ACC112 (cell line): ENCODE data around the gene TCIRG1.
A peak's percentile ranks its signal among the peaks of the same experiment; 100 is the strongest.

Source experiments
- H2AFZ ChIP-seq: fragments of 200-600 bp; sonication (generic); one replicate; pipeline ENCODE4 v1.6.0; 2017; ENCODE audit warnings: antibody characterized with exemption, low read length; ENCODE audit not compliant: unreplicated experiment
- H3K27ac ChIP-seq: fragments of 200-600 bp; sonication (generic); 2 replicates; pipeline ENCODE4 v1.5.1; 2014; ENCODE audit warnings: low read depth, mild to moderate bottlenecking, antibody characterized with exemption, low read length, moderate library complexity
- H3K27me3 ChIP-seq: fragments of 200-600 bp; sonication (generic); 2 replicates; pipeline ENCODE4 v1.6.1; 2014; ENCODE audit warnings: mild to moderate bottlenecking, antibody characterized with exemption, low read length, moderate library complexity, mixed read lengths; ENCODE audit not compliant: insufficient read depth
- H3K36me3 ChIP-seq: fragments of 200-600 bp; sonication (generic); 2 replicates; pipeline ENCODE4 v1.6.1; 2016; ENCODE audit warnings: mild to moderate bottlenecking, antibody characterized with exemption, low read length, moderate library complexity, mixed read lengths; ENCODE audit not compliant: insufficient read depth
- H3K4me1 ChIP-seq: fragments of 200-600 bp; sonication (generic); one replicate; pipeline ENCODE4 v1.6.1; 2016; ENCODE audit warnings: low read length, mixed read lengths; ENCODE audit not compliant: insufficient read depth, unreplicated experiment, control insufficient read depth
- H3K4me3 ChIP-seq: fragments of 200-600 bp; sonication (generic); 2 replicates; pipeline ENCODE4 v1.5.1; 2014; ENCODE audit warnings: mild to moderate bottlenecking, low read depth, low read length
- H3K79me2 ChIP-seq: fragments of 200-600 bp; sonication (generic); one replicate; pipeline ENCODE4 v1.6.0; 2016; ENCODE audit warnings: low read length; ENCODE audit not compliant: control insufficient read depth, unreplicated experiment, insufficient read depth

TCIRG1 gene

GRCh38 chr11:68014947-68015447 lies 23.8 kb upstream of the TCIRG1 start:
- Histone ChIP-seq H3K36me3 (no peaks in the 10 kb centered on the region), H3K27me3 (no peaks in the 10 kb centered on the region), H3K4me3 (no peak overlapping the region; the same call in 1 of the 2 replicates), H3K79me2 (peaks cover 25% of the 10 kb centered on the region), H3K4me1 (peaks cover 54% of the 10 kb centered on the region), H3K27ac (peak overlapping the region; percentile 93), H2AFZ (no peak overlapping the region)

GRCh38 chr11:68015467-68015866 lies 23.4 kb upstream of the TCIRG1 start:
- no peaks in the 10 kb centered on the region for H3K27me3 ChIP-seq
- no peaks in the 10 kb centered on the region for H3K36me3 ChIP-seq
- H2AFZ ChIP-seq, result no peak overlapping the region
- H3K27ac ChIP-seq, result no peak overlapping the region
- H3K4me3 ChIP-seq, result no peak overlapping the region
- peaks cover 58% of the 10 kb centered on the region for H3K4me1 ChIP-seq
- H3K79me2 ChIP-seq, result peaks cover 25% of the 10 kb centered on the region

- Histone ChIP-seq H2AFZ (no peak overlapping the region), H3K27ac (peak overlapping the region; percentile 34; the same call in 1 of the 2 replicates), H3K4me1 (peaks cover 55% of the 10 kb centered on the region), H3K79me2 (peaks cover 21% of the 10 kb centered on the region), H3K4me3 (no peak overlapping the region), H3K27me3 (no peaks in the 10 kb centered on the region), H3K36me3 (no peaks in the 10 kb centered on the region)
Observed at GRCh38 chr11:68016161-68016903, 22.5 kb upstream of the TCIRG1 start.

- peaks cover 13% of the 10 kb centered on the region for H3K79me2 ChIP-seq
- no peak overlapping the region for H3K4me3 ChIP-seq
- H3K27ac ChIP-seq, result peak overlapping the region; percentile 34; the same call in 1 of the 2 replicates
- H3K36me3 ChIP-seq, result no peaks in the 10 kb centered on the region
- H2AFZ ChIP-seq, result no peak overlapping the region
- H3K27me3 ChIP-seq, result no peaks in the 10 kb centered on the region
- H3K4me1 ChIP-seq, result peaks cover 47% of the 10 kb centered on the region
Observed at GRCh38 chr11:68016904-68017817, 21.7 kb upstream of the TCIRG1 start.

GRCh38 chr11:68017980-68018729 lies 20.7 kb upstream of the TCIRG1 start:
- no peak overlapping the region for H3K4me3 ChIP-seq
- no peaks in the 10 kb centered on the region for H3K36me3 ChIP-seq
- H3K27me3 ChIP-seq, result no peaks in the 10 kb centered on the region
- no peak overlapping the region for H3K27ac ChIP-seq
- H3K79me2 ChIP-seq, result peaks cover 6% of the 10 kb centered on the region
- no peak overlapping the region for H2AFZ ChIP-seq
- H3K4me1 ChIP-seq, result peaks cover 38% of the 10 kb centered on the region

- H2AFZ ChIP-seq, result no peak overlapping the region
- no peaks in the 10 kb centered on the region; the same call in 1 of the 2 replicates for H3K36me3 ChIP-seq
- H3K27ac ChIP-seq, result no peak overlapping the region
- peaks cover 4% of the 10 kb centered on the region for H3K79me2 ChIP-seq
- H3K4me1 ChIP-seq, result peaks cover 33% of the 10 kb centered on the region
- no peak overlapping the region for H3K4me3 ChIP-seq
- H3K27me3 ChIP-seq, result no peaks in the 10 kb centered on the region
Observed at GRCh38 chr11:68018730-68019190, 20.1 kb upstream of the TCIRG1 start.

GRCh38 chr11:68019486-68019885 lies 19.3 kb upstream of the TCIRG1 start:
- Histone ChIP-seq H3K4me3 (no peak overlapping the region), H3K27me3 (no peaks in the 10 kb centered on the region), H3K36me3 (peaks cover 6% of the 10 kb centered on the region; the same call in 1 of the 2 replicates), H2AFZ (no peak overlapping the region), H3K27ac (no peak overlapping the region), H3K4me1 (peaks cover 27% of the 10 kb centered on the region), H3K79me2 (no peaks in the 10 kb centered on the region)

GRCh38 chr11:68020575-68020974 lies 18.2 kb upstream of the TCIRG1 start:
- H2AFZ ChIP-seq, result no peak overlapping the region
- peaks cover 19% of the 10 kb centered on the region for H3K4me1 ChIP-seq
- no peak overlapping the region for H3K27ac ChIP-seq
- H3K27me3 ChIP-seq, result no peaks in the 10 kb centered on the region
- peaks cover 14% of the 10 kb centered on the region; the same call in 1 of the 2 replicates for H3K36me3 ChIP-seq
- H3K79me2 ChIP-seq, result no peaks in the 10 kb centered on the region
- no peak overlapping the region for H3K4me3 ChIP-seq

- no peaks in the 10 kb centered on the region for H3K79me2 ChIP-seq
- H3K4me1 ChIP-seq, result peaks cover 19% of the 10 kb centered on the region
- no peak overlapping the region for H3K4me3 ChIP-seq
- peaks cover 14% of the 10 kb centered on the region; the same call in 1 of the 2 replicates for H3K36me3 ChIP-seq
- no peaks in the 10 kb centered on the region for H3K27me3 ChIP-seq
- no peak overlapping the region for H3K27ac ChIP-seq
- H2AFZ ChIP-seq, result no peak overlapping the region
Observed at GRCh38 chr11:68021167-68021787, 17.5 kb upstream of the TCIRG1 start.
